Activated CD4-positive, alpha-beta T cell treated with anti-CD3 and anti-CD28 coated beads for 36 hours (primary cell): ENCODE measurements around the gene IL2RA. TPM values are rescaled to one million over a fixed set of nuclear protein-coding genes. Genes with fewer than 3 reads are reported as not detected.

Experiments used
- ATAC-seq: fragments of 200-7000 bp; cut with Tn5 transposase; one replicate; pipeline ENCODE4 v1.10.0; 2021; ENCODE audit warnings: mild to moderate bottlenecking, moderate library complexity
- CTCF ChIA-PET: fragments of 350-600 bp; sonication (Branson Sonifier 250); formaldehyde crosslinking; loops from one replicate; lab custom pipeline; 2021; ENCODE audit warnings: antibody characterized with exemption; lab: Charles Lee
- POLR2A ChIA-PET: fragments of 350-600 bp; sonication (Branson Sonifier 250); formaldehyde crosslinking; loops from one replicate; lab custom pipeline; 2021; ENCODE audit warnings: antibody characterized with exemption, inconsistent platforms; lab: Charles Lee
- DNase-seq: peaks from one replicate; pipeline ENCODE4 v3.0.0-alpha.2; 2020
- H3K27ac Mint-ChIP-seq: one replicate; pipeline ENCODE4 v1.8.0; 2021; ENCODE audit warnings: mixed read lengths
- H3K27me3 Mint-ChIP-seq: one replicate; pipeline ENCODE4 v1.8.0; 2021; ENCODE audit warnings: mixed read lengths
- H3K36me3 Mint-ChIP-seq: one replicate; pipeline ENCODE4 v1.8.0; 2021; ENCODE audit warnings: low read depth, mixed read lengths
- H3K4me1 Mint-ChIP-seq: one replicate; pipeline ENCODE4 v1.8.0; 2021; ENCODE audit warnings: mixed read lengths
- H3K4me3 Mint-ChIP-seq: one replicate; pipeline ENCODE4 v1.8.0; 2021; ENCODE audit warnings: mild to moderate bottlenecking, moderate library complexity, mixed read lengths
- H3K9me3 Mint-ChIP-seq: one replicate; pipeline ENCODE4 v1.8.0; 2021; ENCODE audit warnings: low read depth, mixed read lengths
- intact Hi-C, 2 experiments: fragments of 100-400 bp; cut with DNase I in 1 of 2; cut with micrococcal nuclease in 1 of 2; formaldehyde crosslinking; loops; one replicate each; pipeline versions ENCODE4 v1.14.2 to v1.15.1; 2022 to 2024; cut with DNase I, micrococcal nuclease
- total RNA-seq, 2 experiments: library from RNA; stranded (reverse); gene quantifications; one replicate each; pipeline ENCODE4 v1.2.3, GENCODE V29; 2021

The IL2RA gene
- total RNA-seq, 2 experiments from 2014 or later: 659 to 980 TPM

DNA sequence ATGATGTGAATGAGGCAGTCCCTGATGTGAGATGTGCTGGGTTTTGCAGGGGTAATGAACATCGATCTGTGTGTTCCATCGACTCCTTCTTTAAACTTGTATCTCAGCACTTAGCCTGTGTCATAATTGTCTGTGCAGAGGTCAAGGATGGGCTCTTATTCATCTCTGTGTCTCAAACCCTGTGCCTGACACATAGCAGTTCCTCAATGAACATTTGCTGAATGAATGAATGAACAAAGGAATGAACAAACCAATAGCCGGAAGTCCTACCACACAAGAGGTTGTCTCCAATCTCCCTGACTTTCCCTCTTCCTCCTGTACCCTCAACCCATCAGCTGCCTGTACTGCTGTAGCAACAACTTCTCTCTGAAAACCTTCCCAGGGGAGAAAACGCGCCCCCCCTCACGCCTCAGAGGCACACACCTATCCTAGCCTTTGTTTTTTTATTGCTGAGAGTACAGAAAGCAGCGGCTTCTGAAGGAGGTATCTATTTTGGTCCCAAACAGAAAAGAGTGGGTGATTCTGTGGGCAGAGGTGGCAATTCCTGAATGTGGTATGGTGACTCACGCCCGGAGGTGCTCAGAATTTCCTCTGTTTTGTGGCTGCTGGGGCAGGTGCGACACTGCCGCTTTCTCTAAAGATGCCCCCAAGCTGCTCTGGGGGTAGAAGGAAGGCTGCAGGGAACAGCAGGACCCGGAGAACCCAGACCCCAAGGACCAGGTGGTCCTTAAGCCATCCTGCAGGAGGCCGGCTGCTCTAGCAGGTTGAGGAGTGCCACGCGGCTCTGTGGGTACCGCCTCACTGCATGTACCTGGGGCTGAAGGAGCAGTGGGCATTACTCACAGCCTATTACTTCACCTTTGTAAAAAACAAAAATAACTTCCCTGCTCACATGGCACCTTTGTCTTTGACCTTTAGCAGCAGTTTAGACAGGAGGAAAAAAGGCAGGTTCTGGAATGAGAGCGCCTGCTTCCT lies 9.6 kb downstream of the IL2RA start:
- Mint-ChIP-seq H3K9me3 (no peaks in the 10 kb centered on the region), H3K27ac (peak overlapping the region; percentile 96), H3K27me3 (no peaks in the 10 kb centered on the region), H3K4me3 (peak overlapping the region; percentile 81), H3K4me1 (peaks cover 85% of the 10 kb centered on the region), H3K36me3 (peaks cover 84% of the 10 kb centered on the region)
- peak; percentile 91 for DNase-seq
- ChIA-PET POLR2A (interaction anchor here (0.6 to 5.9 kb wide), 9 partner anchors 10 to 218 kb away, joined by 3 to 70 read pairs (median 3); partner anchors contain the start of genes ANKRD16, FBH1 and IL2RA), CTCF (interaction anchor here (0.6 to 11.0 kb wide), 11 partner anchors 7 to 296 kb away, joined by 3 to 113 read pairs (median 4); partner anchors contain the start of genes IL2RA and PFKFB3)
- ATAC-seq: peak; percentile 43
- intact Hi-C loops: loop anchor here (1.0 to 10.0 kb wide), 14 partner anchors 10 to 608 kb away; partner anchors contain the start of genes IL2RA (in 2 of the 2), GDI2 (in 1 of the 2) and IL15RA (in 1 of the 2)

GRCh38 chr10:6050801-6051445 lies 11.2 kb downstream of the IL2RA start:
- H3K27ac Mint-ChIP-seq: peak overlapping the region; percentile 96
- ChIA-PET POLR2A (interaction anchor here (0.6 to 5.9 kb wide), 21 partner anchors 9 to 404 kb away, joined by 3 to 70 read pairs (median 5); partner anchors contain the start of genes ANKRD16, FBH1, IL2RA and PFKFB3), CTCF (interaction anchor here (0.7 to 11.0 kb wide), 18 partner anchors 9 to 764 kb away, joined by 3 to 113 read pairs (median 4); partner anchors contain the start of genes IL2RA and PFKFB3)
- intact Hi-C loops: loop anchor here (1.0 to 10.0 kb wide), 12 partner anchors 7 to 606 kb away; partner anchors contain the start of genes GDI2 (in 2 of the 2), IL15RA (in 2 of the 2) and TASOR2 (in 1 of the 2)
- H3K4me1 Mint-ChIP-seq: peaks cover 85% of the 10 kb centered on the region
- ATAC-seq (peak; percentile 37), DNase-seq (peak; percentile 96)
- H3K27me3 Mint-ChIP-seq: no peaks in the 10 kb centered on the region
- peak overlapping the region; percentile 81 for H3K4me3 Mint-ChIP-seq
- H3K36me3 Mint-ChIP-seq: peaks cover 83% of the 10 kb centered on the region
- no peaks in the 10 kb centered on the region for H3K9me3 Mint-ChIP-seq

DNA sequence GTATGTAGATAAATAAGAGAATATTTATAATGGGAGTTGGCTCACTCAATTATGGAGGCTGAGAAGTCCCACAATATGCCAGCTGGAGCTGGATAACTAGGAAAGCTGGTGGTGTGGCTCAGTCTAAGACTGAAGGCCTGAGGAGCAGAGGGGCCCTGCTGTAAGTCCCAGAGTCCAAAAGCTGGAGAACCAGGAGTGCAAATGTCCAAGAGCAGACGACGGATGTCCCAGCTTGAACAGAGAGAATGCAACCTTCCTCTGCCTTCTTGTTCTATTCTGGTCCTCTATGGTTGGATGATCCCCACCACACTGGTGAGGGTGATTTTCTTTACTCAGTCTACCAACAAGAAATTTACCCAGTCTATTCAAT lies 13.2 kb downstream of the IL2RA start:
- Mint-ChIP-seq H3K9me3 (no peaks in the 10 kb centered on the region), H3K4me3 (peak overlapping the region; percentile 81), H3K27me3 (no peaks in the 10 kb centered on the region), H3K27ac (peak overlapping the region; percentile 96), H3K4me1 (peaks cover 90% of the 10 kb centered on the region), H3K36me3 (peaks cover 88% of the 10 kb centered on the region)
- no peak for ATAC-seq
- no peak for DNase-seq
- POLR2A ChIA-PET: interaction anchor here (1.4 kb wide), 1 partner anchor 24 kb away, joined by 4 read pairs; no protein-coding TSS in a partner anchor
- intact Hi-C loops: no loop called here
- CTCF ChIA-PET: interaction anchor here (0.7 to 11.0 kb wide), 8 partner anchors 9 to 38 kb away, joined by 3 to 113 read pairs (median 4); partner anchors contain the start of gene IL2RA

DNA sequence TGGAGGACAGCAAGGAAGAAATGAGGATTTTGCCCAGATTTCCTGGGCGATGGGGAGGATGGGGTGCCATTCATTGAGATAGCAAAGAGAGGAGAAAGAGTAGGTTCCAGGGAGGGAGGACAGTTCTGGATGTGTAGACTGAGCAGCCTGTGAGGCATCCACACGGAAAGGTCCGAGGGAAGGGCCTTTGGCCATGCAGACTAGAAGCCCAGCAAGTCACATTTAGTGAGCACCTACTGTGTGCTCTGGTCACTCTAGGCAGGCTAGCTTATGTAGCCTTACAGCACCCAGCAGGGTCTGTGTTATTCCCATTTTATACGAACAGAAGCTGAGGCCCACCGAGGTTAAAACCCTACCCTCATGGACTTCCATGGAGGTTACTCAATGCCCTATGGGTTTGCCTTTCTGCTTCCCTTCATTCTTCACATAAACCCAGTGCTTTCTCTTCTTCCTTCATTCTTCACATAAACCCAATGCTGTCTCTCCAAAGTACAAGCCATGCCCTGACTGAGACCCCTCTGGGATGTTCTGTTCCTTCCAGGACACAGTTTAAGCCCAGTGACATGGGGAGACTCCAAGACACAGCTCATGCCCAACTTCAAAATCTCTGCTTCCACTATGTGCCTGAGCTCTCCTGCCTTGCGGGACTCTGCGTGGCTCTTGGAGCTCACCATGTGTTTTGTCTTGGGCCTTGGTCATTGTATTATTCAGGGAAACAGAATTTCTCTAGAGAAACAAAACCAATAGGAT lies 13.7 kb downstream of the IL2RA start:
- Mint-ChIP-seq H3K4me1 (peaks cover 91% of the 10 kb centered on the region), H3K9me3 (no peaks in the 10 kb centered on the region), H3K4me3 (peak overlapping the region; percentile 81), H3K36me3 (peaks cover 89% of the 10 kb centered on the region), H3K27ac (peak overlapping the region; percentile 96), H3K27me3 (no peaks in the 10 kb centered on the region)
- DNase-seq (no peak), ATAC-seq (no peak)
- intact Hi-C loops: no loop called here
- CTCF ChIA-PET: interaction anchor here (1.0 to 11.0 kb wide), 4 partner anchors 9 to 39 kb away, joined by 4 to 113 read pairs (median 10); partner anchors contain the start of gene IL2RA
- POLR2A ChIA-PET: interaction anchor here (1.0 to 1.4 kb wide), 2 partner anchors 9 to 24 kb away, joined by 4 read pairs; no protein-coding TSS in a partner anchor

DNA sequence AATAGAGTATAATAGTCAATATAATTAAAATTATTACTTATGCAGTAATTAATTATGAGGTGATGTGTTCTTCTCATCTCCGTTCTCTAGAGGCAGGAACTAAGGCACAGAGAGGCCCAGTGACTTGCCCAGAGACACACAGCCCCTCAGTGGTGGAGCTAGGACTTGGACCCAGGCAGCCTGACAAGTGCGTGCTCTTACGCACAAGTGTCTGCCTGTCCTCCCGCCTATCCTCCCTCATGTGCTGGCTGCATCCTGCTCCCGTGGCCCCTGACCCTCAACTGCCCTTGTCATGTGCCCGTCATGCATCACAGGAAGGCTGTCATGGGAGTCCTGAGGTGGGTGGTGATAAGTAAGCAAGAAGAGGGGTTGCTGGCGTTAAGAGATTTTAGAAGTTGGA lies 14.3 kb downstream of the IL2RA start:
- no peak for DNase-seq
- peak overlapping the region; percentile 59 for H3K27ac Mint-ChIP-seq
- CTCF ChIA-PET: interaction anchor here (0.9 to 2.8 kb wide), 4 partner anchors 10 to 25 kb away, joined by 3 to 15 read pairs (median 4); no protein-coding TSS in a partner anchor

GRCh38 chr10:6046773-6047611 lies 15.2 kb downstream of the IL2RA start:
- ChIA-PET CTCF (interaction anchor here (0.9 to 1.1 kb wide), 3 partner anchors 24 to 39 kb away, joined by 3 to 4 read pairs (median 3); no protein-coding TSS in a partner anchor), POLR2A (no interaction called here)
- no peaks in the 10 kb centered on the region for H3K9me3 Mint-ChIP-seq
- H3K4me1 Mint-ChIP-seq: peaks cover 87% of the 10 kb centered on the region
- DNase-seq (no peak), ATAC-seq (no peak)
- H3K36me3 Mint-ChIP-seq: peaks cover 92% of the 10 kb centered on the region
- H3K4me3 Mint-ChIP-seq: peak overlapping the region; percentile 65
- intact Hi-C loops: no loop called here
- H3K27ac Mint-ChIP-seq: peak overlapping the region; percentile 94
- no peaks in the 10 kb centered on the region for H3K27me3 Mint-ChIP-seq

More for the DNA sequence above, 14.3 kb downstream of the IL2RA start:
- Mint-ChIP-seq H3K4me3 (peak overlapping the region; percentile 81), H3K36me3 (peaks cover 90% of the 10 kb centered on the region), H3K4me1 (peaks cover 91% of the 10 kb centered on the region), H3K27me3 (no peaks in the 10 kb centered on the region), H3K9me3 (no peaks in the 10 kb centered on the region)
- ATAC-seq: no peak
- POLR2A ChIA-PET: interaction anchor here (1.0 kb wide), 1 partner anchor 10 kb away, joined by 4 read pairs; no protein-coding TSS in a partner anchor
- intact Hi-C loops: no loop called here

DNA sequence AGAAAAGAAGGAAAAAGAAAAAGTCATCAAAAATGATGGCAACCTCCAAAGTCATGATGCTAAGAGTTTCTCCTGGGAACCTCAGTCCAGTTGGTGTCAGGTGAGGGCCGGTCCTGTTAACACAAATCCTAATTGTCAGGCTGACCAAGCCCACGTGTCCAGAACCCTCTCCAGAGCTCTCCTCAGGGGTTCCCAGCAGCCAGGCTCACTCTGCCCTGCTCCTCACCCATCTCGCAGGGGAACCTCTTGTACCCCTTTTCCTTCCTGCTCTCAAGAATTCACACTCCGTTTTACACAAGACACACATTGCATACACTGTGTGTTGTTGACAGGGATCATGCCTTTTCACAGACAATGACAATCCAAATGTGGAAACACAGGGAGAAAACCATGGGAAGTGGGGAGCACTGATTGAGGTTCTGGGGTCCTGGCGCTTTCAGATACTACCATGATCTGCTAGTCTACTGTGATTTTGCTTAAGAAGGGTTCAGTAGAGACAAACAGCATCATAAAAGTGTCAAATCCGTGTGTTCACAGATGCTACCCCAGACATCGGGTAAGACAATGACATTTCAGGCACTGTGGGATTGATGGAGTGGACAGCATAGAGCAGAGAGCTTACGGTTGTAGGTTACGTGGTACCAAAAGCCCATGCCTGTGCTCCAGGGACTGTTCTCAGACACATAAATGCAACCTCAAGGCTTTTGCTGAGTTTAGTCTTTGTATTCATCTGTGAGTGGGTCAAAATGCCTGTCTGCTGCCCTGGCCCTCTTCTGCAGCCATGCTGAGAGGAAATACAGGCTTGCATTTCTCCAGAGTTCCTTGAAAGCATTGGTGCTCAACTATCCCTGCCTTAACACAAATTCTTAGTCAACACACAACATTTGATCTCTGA lies 16.0 kb downstream of the IL2RA start:
- CTCF ChIA-PET: interaction anchor here (1.0 to 1.6 kb wide), 4 partner anchors 9 to 40 kb away, joined by 3 to 7 read pairs (median 3); no protein-coding TSS in a partner anchor
- H3K9me3 Mint-ChIP-seq: no peaks in the 10 kb centered on the region
- H3K36me3 Mint-ChIP-seq: peaks cover 94% of the 10 kb centered on the region
- POLR2A ChIA-PET: interaction anchor here (0.6 to 1.2 kb wide), 3 partner anchors 38 to 147 kb away, joined by 4 to 5 read pairs (median 4); no protein-coding TSS in a partner anchor
- no peak for DNase-seq
- H3K4me1 Mint-ChIP-seq: peaks cover 89% of the 10 kb centered on the region
- intact Hi-C loops: loop anchor here in 1 of 2 experiments (2.0 kb wide), 1 partner anchor 13 kb away; no protein-coding TSS in a partner anchor
- peak; percentile 3 for ATAC-seq
- peak overlapping the region; percentile 65 for H3K4me3 Mint-ChIP-seq
- H3K27me3 Mint-ChIP-seq: no peaks in the 10 kb centered on the region
- H3K27ac Mint-ChIP-seq: peak overlapping the region; percentile 94

DNA sequence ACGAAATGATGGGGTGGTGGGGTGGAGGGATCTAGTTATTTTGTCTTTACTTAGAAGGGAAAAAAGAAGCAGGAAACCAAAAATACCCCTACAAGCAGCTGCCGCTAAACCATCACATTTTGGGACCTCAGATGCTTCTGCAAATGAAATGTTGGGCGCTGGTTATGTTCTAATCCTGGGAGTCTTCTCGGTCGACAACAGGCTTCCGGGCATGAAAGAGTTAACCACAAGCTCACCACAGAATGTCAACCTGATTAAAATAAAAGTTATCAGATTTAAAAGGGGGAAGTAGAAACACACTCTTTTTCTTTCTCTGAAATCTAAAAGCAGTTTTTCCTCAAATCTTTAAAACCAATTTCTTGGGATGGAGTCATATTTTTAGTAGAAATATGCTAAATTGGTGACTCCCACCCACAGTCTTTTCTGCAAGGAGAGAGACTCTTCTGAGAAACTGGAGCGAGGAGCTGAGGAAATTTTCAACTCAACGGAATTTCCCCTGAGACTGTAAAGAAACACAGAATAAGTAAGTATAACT lies 16.8 kb downstream of the IL2RA start:
- Mint-ChIP-seq H3K4me3 (peak overlapping the region; percentile 65), H3K27me3 (no peaks in the 10 kb centered on the region), H3K9me3 (no peaks in the 10 kb centered on the region), H3K27ac (peak overlapping the region; percentile 94), H3K36me3 (peaks cover 94% of the 10 kb centered on the region), H3K4me1 (peaks cover 86% of the 10 kb centered on the region)
- ChIA-PET CTCF (interaction anchor here (1.0 to 1.6 kb wide), 3 partner anchors 8 to 41 kb away, joined by 3 to 7 read pairs (median 3); no protein-coding TSS in a partner anchor), POLR2A (interaction anchor here (0.6 to 1.2 kb wide), 3 partner anchors 39 to 148 kb away, joined by 4 to 5 read pairs (median 4); no protein-coding TSS in a partner anchor)
- ATAC-seq: peak; percentile 20
- peak; percentile 68 for DNase-seq
- intact Hi-C loops: loop anchor here in 1 of 2 experiments (2.0 kb wide), 1 partner anchor 13 kb away; no protein-coding TSS in a partner anchor
